CD4-positive, CD25-positive, alpha-beta regulatory T cell (primary cell): Measurements from ENCODE around the gene AOPEP. TPM values are rescaled to one million over a fixed set of nuclear protein-coding genes. Genes with fewer than 3 reads are reported as not detected.

Experiments used
- ATAC-seq, 2 donors: fragments of 150-1000 bp; cut with Tn5 transposase; one replicate each; pipeline ENCODE4 v1.10.0; 2021; ENCODE audit warnings: low read depth in 2 of 2, moderate number of reproducible peaks in 2 of 2, moderate library complexity in 1 of 2
- DNase-seq, 3 donors: peaks; one replicate each; pipeline versions ENCODE4 v3.0.0 to v3.0.0-alpha.2; 2012 to 2022; ENCODE audit warnings: mixed read lengths in 1 of 3
- H3K27ac ChIP-seq: one replicate; pipeline ENCODE4 v1.7.0; 2013; ENCODE audit warnings: mild to moderate bottlenecking, low read length; ENCODE audit not compliant: insufficient read depth, poor library complexity, severe bottlenecking
- H3K27me3 ChIP-seq: one replicate; pipeline ENCODE4 v1.7.0; 2013; ENCODE audit warnings: low read length; ENCODE audit not compliant: control insufficient read depth, insufficient read depth
- H3K36me3 ChIP-seq: one replicate; pipeline ENCODE4 v1.7.0; 2013; ENCODE audit warnings: mild to moderate bottlenecking, low read length, moderate library complexity; ENCODE audit not compliant: control insufficient read depth, insufficient read depth
- H3K4me1 ChIP-seq: 2 replicates; pipeline ENCODE4 v1.7.0; 2013; ENCODE audit warnings: mild to moderate bottlenecking, low read length; ENCODE audit not compliant: insufficient read depth, control insufficient read depth, poor library complexity, severe bottlenecking
- H3K4me3 ChIP-seq: one replicate; pipeline ENCODE4 v1.7.0; 2013; ENCODE audit warnings: low read depth, mild to moderate bottlenecking, low read length, moderate library complexity
- H3K9me3 ChIP-seq, 2 experiments: 1 replicate in 1 of 2; 2 replicates in 1 of 2; pipeline ENCODE4 v1.7.0; 2013; ENCODE audit warnings: low read length in 2 of 2, mild to moderate bottlenecking in 1 of 2, moderate library complexity in 1 of 2; ENCODE audit not compliant: control insufficient read depth in 2 of 2
- H3K27ac Mint-ChIP-seq, 3 donors: one replicate each; pipeline ENCODE4 v1.8.0; 2020 to 2022; ENCODE audit warnings: mild to moderate bottlenecking in 3 of 3, mixed read lengths in 3 of 3, moderate library complexity in 2 of 3
- H3K27me3 Mint-ChIP-seq: one replicate; pipeline ENCODE4 v1.8.0; 2022; ENCODE audit warnings: mild to moderate bottlenecking, mixed read lengths
- H3K36me3 Mint-ChIP-seq: one replicate; pipeline ENCODE4 v1.8.0; 2020; ENCODE audit warnings: mixed read lengths
- H3K4me1 Mint-ChIP-seq, 4 donors: one replicate each; pipeline ENCODE4 v1.8.0; 2020 to 2022; ENCODE audit warnings: mixed read lengths in 4 of 4, mild to moderate bottlenecking in 1 of 4
- H3K4me3 Mint-ChIP-seq, 4 donors: one replicate each; pipeline ENCODE4 v1.8.0; 2020 to 2022; ENCODE audit warnings: mild to moderate bottlenecking in 4 of 4, mixed read lengths in 4 of 4, moderate library complexity in 3 of 4
- H3K9me3 Mint-ChIP-seq, 7 donors: one replicate each; pipeline ENCODE4 v1.8.0; 2020 to 2022; ENCODE audit warnings: mixed read lengths in 7 of 7, mild to moderate bottlenecking in 3 of 7, moderate library complexity in 2 of 7
- polyA plus RNA-seq, 4 donors: library from polyadenylated mRNA; unstranded; fragments of 300-500 nt; fragmentation: Illumina TruSeq; gene quantifications; one replicate each; pipeline ENCODE4 v1.2.3, GENCODE V29; 2021
- total RNA-seq: library from RNA; stranded (reverse); gene quantifications from one replicate; pipeline ENCODE4 v1.2.3, GENCODE V29; 2022

The AOPEP gene
- total and polyA plus RNA-seq, 5 donors from 2014 or later: 4.6 to 12.9 (median 6.4) TPM

GRCh38 chr9:94967482-94967881 is 241.0 kb downstream of the AOPEP start:
- Histone ChIP-seq H3K4me1 (no peaks in the 10 kb centered on the region), H3K36me3 (no peaks in the 10 kb centered on the region), H3K27me3 (no peaks in the 10 kb centered on the region), H3K9me3 (no peaks in the 10 kb centered on the region), H3K4me3 (no peak overlapping the region), H3K27ac (no peak overlapping the region)
- H3K4me1 Mint-ChIP-seq: peaks cover 0 to 4% (median 0%) of the 10 kb centered on the region in 4 donors
- ATAC-seq: no peak
- H3K27me3 Mint-ChIP-seq: no peaks in the 10 kb centered on the region
- DNase-seq: no peak
- H3K9me3 Mint-ChIP-seq: no peaks in the 10 kb centered on the region
- no peak overlapping the region for H3K4me3 Mint-ChIP-seq
- H3K36me3 Mint-ChIP-seq: peaks cover 19% of the 10 kb centered on the region
- H3K27ac Mint-ChIP-seq: peak overlapping the region in 1 of 3 donors; percentile 3

GRCh38 chr9:94971378-94972131 is 245.1 kb downstream of the AOPEP start:
- H3K4me1 Mint-ChIP-seq: no peaks in the 10 kb centered on the region
- Histone ChIP-seq H3K27ac (no peak overlapping the region), H3K4me3 (no peak overlapping the region), H3K36me3 (no peaks in the 10 kb centered on the region), H3K9me3 (no peaks in the 10 kb centered on the region), H3K4me1 (no peaks in the 10 kb centered on the region), H3K27me3 (no peaks in the 10 kb centered on the region)
- no peaks in the 10 kb centered on the region for H3K9me3 Mint-ChIP-seq
- H3K4me3 Mint-ChIP-seq: no peak overlapping the region
- no peaks in the 10 kb centered on the region for H3K27me3 Mint-ChIP-seq
- no peak overlapping the region for H3K27ac Mint-ChIP-seq
- peaks cover 21% of the 10 kb centered on the region for H3K36me3 Mint-ChIP-seq
- DNase-seq: no peak
- no peak for ATAC-seq

GRCh38 chr9:94973451-94973941 is 247.0 kb downstream of the AOPEP start:
- H3K36me3 Mint-ChIP-seq: peaks cover 24% of the 10 kb centered on the region
- no peaks in the 10 kb centered on the region for H3K27me3 Mint-ChIP-seq
- peaks cover 0 to 4% (median 0%) of the 10 kb centered on the region in 4 donors for H3K4me1 Mint-ChIP-seq
- H3K27ac Mint-ChIP-seq: no peak overlapping the region
- H3K4me3 Mint-ChIP-seq: no peak overlapping the region
- Histone ChIP-seq H3K27ac (no peak overlapping the region), H3K27me3 (no peaks in the 10 kb centered on the region), H3K36me3 (no peaks in the 10 kb centered on the region), H3K4me1 (no peaks in the 10 kb centered on the region), H3K9me3 (no peaks in the 10 kb centered on the region), H3K4me3 (no peak overlapping the region)
- ATAC-seq (no peak), DNase-seq (no peak)
- no peaks in the 10 kb centered on the region for H3K9me3 Mint-ChIP-seq

- Histone ChIP-seq H3K27me3 (no peaks in the 10 kb centered on the region), H3K27ac (no peak overlapping the region), H3K36me3 (no peaks in the 10 kb centered on the region), H3K4me3 (no peak overlapping the region), H3K4me1 (no peaks in the 10 kb centered on the region), H3K9me3 (no peaks in the 10 kb centered on the region)
- Mint-ChIP-seq H3K4me1 (peaks cover 0 to 4% (median 0%) of the 10 kb centered on the region in 4 donors), H3K27me3 (no peaks in the 10 kb centered on the region), H3K36me3 (peaks cover 25% of the 10 kb centered on the region), H3K27ac (no peak overlapping the region), H3K9me3 (no peaks in the 10 kb centered on the region), H3K4me3 (no peak overlapping the region)
- no peak for DNase-seq
- no peak for ATAC-seq
These were observed 247.8 kb downstream of the AOPEP start for GRCh38 chr9:94974154-94974879.

GRCh38 chr9:94975480-94975879 is 249.0 kb downstream of the AOPEP start:
- no peak overlapping the region for H3K27ac ChIP-seq
- Mint-ChIP-seq H3K36me3 (peaks cover 25% of the 10 kb centered on the region), H3K4me3 (no peak overlapping the region), H3K9me3 (no peaks in the 10 kb centered on the region), H3K4me1 (peaks cover 0 to 4% (median 0%) of the 10 kb centered on the region in 4 donors), H3K27me3 (no peaks in the 10 kb centered on the region), H3K27ac (no peak overlapping the region)
- DNase-seq (no peak), ATAC-seq (no peak)
- no peaks in the 10 kb centered on the region for H3K36me3 ChIP-seq
- H3K9me3 ChIP-seq: no peaks in the 10 kb centered on the region
- no peak overlapping the region for H3K4me3 ChIP-seq
- no peaks in the 10 kb centered on the region for H3K4me1 ChIP-seq
- no peaks in the 10 kb centered on the region for H3K27me3 ChIP-seq

- DNase-seq (no peak), ATAC-seq (no peak)
- H3K27ac Mint-ChIP-seq: no peak overlapping the region
- no peaks in the 10 kb centered on the region for H3K9me3 Mint-ChIP-seq
- Histone ChIP-seq H3K27ac (no peak overlapping the region), H3K4me1 (no peaks in the 10 kb centered on the region), H3K9me3 (no peaks in the 10 kb centered on the region), H3K4me3 (no peak overlapping the region), H3K27me3 (no peaks in the 10 kb centered on the region), H3K36me3 (no peaks in the 10 kb centered on the region)
- H3K4me1 Mint-ChIP-seq: peaks cover 0 to 4% (median 0%) of the 10 kb centered on the region in 4 donors
- H3K27me3 Mint-ChIP-seq: no peaks in the 10 kb centered on the region
- H3K4me3 Mint-ChIP-seq: no peak overlapping the region
- peaks cover 25% of the 10 kb centered on the region for H3K36me3 Mint-ChIP-seq
These were observed 249.6 kb downstream of the AOPEP start for GRCh38 chr9:94976077-94976476.

- DNase-seq (no peak), ATAC-seq (no peak)
- H3K9me3 Mint-ChIP-seq: no peaks in the 10 kb centered on the region
- H3K27me3 ChIP-seq: no peaks in the 10 kb centered on the region
- no peaks in the 10 kb centered on the region for H3K36me3 ChIP-seq
- no peak overlapping the region for H3K27ac ChIP-seq
- no peaks in the 10 kb centered on the region for H3K27me3 Mint-ChIP-seq
- no peak overlapping the region for H3K4me3 Mint-ChIP-seq
- H3K4me1 ChIP-seq: peaks cover 4% of the 10 kb centered on the region
- peaks cover 17% of the 10 kb centered on the region for H3K36me3 Mint-ChIP-seq
- H3K4me1 Mint-ChIP-seq: peaks cover 2 to 13% (median 7%) of the 10 kb centered on the region in 4 donors
- H3K9me3 ChIP-seq: no peaks in the 10 kb centered on the region
- H3K4me3 ChIP-seq: no peak overlapping the region
- no peak overlapping the region for H3K27ac Mint-ChIP-seq
These were observed 250.9 kb downstream of the AOPEP start for GRCh38 chr9:94977416-94977815.
